CD14-positive monocyte (primary cell): ENCODE measurements around the gene FEZ2. TPM values are rescaled to one million over a fixed set of nuclear protein-coding genes. Genes with fewer than 3 reads are reported as not detected.

Experiments
- DNase-seq, 3 donors: peaks; one replicate each; pipeline ENCODE4 v3.0.0-alpha.2; 2011 to 2022
- H2AFZ ChIP-seq: 2 replicates; pipeline ENCODE4 v1.6.0; 2012; ENCODE audit warnings: mild to moderate bottlenecking, low read depth, low read length, inconsistent platforms; ENCODE audit not compliant: insufficient read depth, poor library complexity, severe bottlenecking
- H3K27ac ChIP-seq, 2 donors: 1 replicate in 1 of 2; 2 replicates in 1 of 2; pipeline ENCODE4 v1.5.1; 2012 to 2013; ENCODE audit warnings: low read length in 2 of 2, control low read depth in 1 of 2, inconsistent platforms in 1 of 2, low read depth in 1 of 2, mild to moderate bottlenecking in 1 of 2
- H3K27me3 ChIP-seq, 2 donors: one replicate each; pipeline versions ENCODE4 v1.6.0 to v1.6.1; 2011 to 2013; ENCODE audit warnings: low read length in 2 of 2; ENCODE audit not compliant: control insufficient read depth in 2 of 2, insufficient read depth in 2 of 2
- H3K36me3 ChIP-seq, 2 donors: replicated peaks in 1 of 2; 1 replicate in 1 of 2; 2 replicates in 1 of 2; pipeline versions ENCODE4 v1.5.1 to v1.6.1; 2012 to 2013; ENCODE audit warnings: low read length in 2 of 2, control low read depth in 1 of 2, inconsistent platforms in 1 of 2, mild to moderate bottlenecking in 1 of 2; ENCODE audit not compliant: insufficient read depth in 2 of 2, control insufficient read depth in 1 of 2
- H3K4me1 ChIP-seq, 2 donors: 1 replicate in 1 of 2; 2 replicates in 1 of 2; pipeline versions ENCODE4 v1.5.1 to v1.6.1; 2012 to 2013; ENCODE audit warnings: low read length in 2 of 2, control low read depth in 1 of 2, inconsistent platforms in 1 of 2, mild to moderate bottlenecking in 1 of 2, moderate library complexity in 1 of 2; ENCODE audit not compliant: insufficient read depth in 2 of 2, control insufficient read depth in 1 of 2
- H3K4me2 ChIP-seq: replicated peaks from 2 replicates; pipeline ENCODE3; 2012; ENCODE audit warnings: low read length, moderate library complexity, mild to moderate bottlenecking; ENCODE audit not compliant: poor library complexity, severe bottlenecking; ENCODE audit errors: extremely low read depth
- H3K4me3 ChIP-seq, 3 experiments: fragments of 200-600 bp in 1 of 3; sonication (generic) in 1 of 3; replicated peaks in 1 of 3; 1 replicate in 2 of 3; 2 replicates in 1 of 3; pipeline ENCODE4 v1.5.1; 2011 to 2013; ENCODE audit warnings: low read length in 3 of 3, mild to moderate bottlenecking in 3 of 3, control low read depth in 2 of 3, low read depth in 2 of 3, inconsistent platforms in 1 of 3, moderate library complexity in 1 of 3
- H3K79me2 ChIP-seq: 2 replicates; pipeline ENCODE4 v1.6.0; 2012; ENCODE audit warnings: mild to moderate bottlenecking, control low read depth, inconsistent platforms, low read length, moderate library complexity; ENCODE audit not compliant: insufficient read depth
- H3K9ac ChIP-seq: 2 replicates; pipeline ENCODE4 v1.6.0; 2017; ENCODE audit warnings: low read length, mild to moderate bottlenecking; ENCODE audit not compliant: insufficient read depth, poor library complexity, severe bottlenecking
- H3K9me3 ChIP-seq, 2 donors: replicated peaks in 1 of 2; 1 replicate in 1 of 2; 2 replicates in 1 of 2; pipeline versions ENCODE4 v1.5.1 to v1.6.1; 2012 to 2013; ENCODE audit warnings: low read length in 2 of 2, control low read depth in 1 of 2; ENCODE audit not compliant: control insufficient read depth in 1 of 2, insufficient read depth in 1 of 2
- H4K20me1 ChIP-seq: 2 replicates; pipeline ENCODE4 v1.6.0; 2012; ENCODE audit warnings: mild to moderate bottlenecking, low read length, control low read depth, moderate library complexity; ENCODE audit not compliant: insufficient read depth
- H3K27ac Mint-ChIP-seq, 7 donors: one replicate each; pipeline ENCODE4 v1.8.0; 2020; ENCODE audit warnings: mild to moderate bottlenecking in 7 of 7, mixed read lengths in 7 of 7, moderate library complexity in 6 of 7, inconsistent platforms in 2 of 7
- H3K27me3 Mint-ChIP-seq, 3 donors: one replicate each; pipeline ENCODE4 v1.8.0; 2021 to 2022; ENCODE audit warnings: low read depth in 3 of 3, mild to moderate bottlenecking in 3 of 3, mixed read lengths in 3 of 3, moderate library complexity in 3 of 3, inconsistent platforms in 1 of 3
- H3K36me3 Mint-ChIP-seq, 2 donors: one replicate each; pipeline ENCODE4 v1.8.0; 2020; ENCODE audit warnings: mixed read lengths in 2 of 2, inconsistent platforms in 1 of 2, mild to moderate bottlenecking in 1 of 2
- H3K4me1 Mint-ChIP-seq: one replicate; pipeline ENCODE4 v1.8.0; 2020; ENCODE audit warnings: mild to moderate bottlenecking, mixed read lengths
- H3K4me3 Mint-ChIP-seq, 2 donors: one replicate each; pipeline ENCODE4 v1.8.0; 2020; ENCODE audit warnings: mild to moderate bottlenecking in 2 of 2, mixed read lengths in 2 of 2, moderate library complexity in 1 of 2
- H3K9me3 Mint-ChIP-seq, 7 donors: one replicate each; pipeline ENCODE4 v1.8.0; 2020 to 2022; ENCODE audit warnings: mixed read lengths in 7 of 7, mild to moderate bottlenecking in 6 of 7, moderate library complexity in 6 of 7, inconsistent platforms in 2 of 7
- CTCF ChIP-seq: fragments of 200-600 bp; IDR thresholded peaks from one replicate; pipeline ENCODE4 v1.8.0; 2022; ENCODE audit warnings: antibody characterized with exemption, mild to moderate bottlenecking
- WGBS: methylation state at CpG from one replicate; pipeline ENCODE4 v1.1.5; 2013; ENCODE audit warnings: missing lambda C conversion rate; ENCODE audit not compliant: insufficient coverage; 5-methylcytosine and 5-hydroxymethylcytosine counted together
- intact Hi-C, 2 donors: fragments of 100-400 bp; cut with micrococcal nuclease; formaldehyde crosslinking; loops; one replicate each; pipeline versions ENCODE4 v1.15.0 to v1.15.1; 2023
- polyA plus RNA-seq, 3 donors: library from polyadenylated mRNA; depleted of rRNA in 1 of 3; unstranded in 2 of 3; stranded (reverse) in 1 of 3; fragments of 300-500 nt in 2 of 3; fragments of >200 nt in 1 of 3; fragmentation: Illumina TruSeq in 2 of 3; gene quantifications; 1 replicate in 2 of 3; 2 replicates in 1 of 3; pipeline ENCODE4 v1.2.3, GENCODE V29; 2012 to 2021

FEZ2 gene
- polyA plus RNA-seq, 3 donors, result 6.9 to 15.6 (median 8.7) TPM

GRCh38 chr2:36512705-36513104, 85.3 kb downstream of the FEZ2 start:
- no peak overlapping the region for H3K27ac ChIP-seq
- H3K9ac ChIP-seq, result no peak overlapping the region
- no peaks in the 10 kb centered on the region for H3K9me3 Mint-ChIP-seq
- H3K4me3 Mint-ChIP-seq, result no peak overlapping the region
- 92% methylated on average over 2 of the region's 3 CpGs for WGBS
- no peak overlapping the region for H3K4me2 ChIP-seq
- TF ChIP-seq CTCF, result no peak
- H3K4me1 Mint-ChIP-seq, result no peaks in the 10 kb centered on the region
- intact Hi-C loops, result no loop called here
- H3K9me3 ChIP-seq, result no peaks in the 10 kb centered on the region
- H3K27me3 ChIP-seq, result no peaks in the 10 kb centered on the region
- H3K4me1 ChIP-seq, result no peaks in the 10 kb centered on the region
- no peaks in the 10 kb centered on the region for H3K36me3 ChIP-seq
- H3K4me3 ChIP-seq, result no peak overlapping the region
- DNase-seq, result no peak
- H3K79me2 ChIP-seq, result no peaks in the 10 kb centered on the region
- peaks cover 0 to 2% (median 0%) of the 10 kb centered on the region in 3 donors for H3K27me3 Mint-ChIP-seq
- H4K20me1 ChIP-seq, result no peaks in the 10 kb centered on the region
- no peak overlapping the region for H2AFZ ChIP-seq
- no peak overlapping the region for H3K27ac Mint-ChIP-seq
- no peaks in the 10 kb centered on the region for H3K36me3 Mint-ChIP-seq

GRCh38 chr2:36511858-36512603, 85.9 kb downstream of the FEZ2 start:
- Histone ChIP-seq H3K36me3 (no peaks in the 10 kb centered on the region), H3K27ac (no peak overlapping the region), H3K9me3 (no peaks in the 10 kb centered on the region), H3K4me1 (no peaks in the 10 kb centered on the region), H4K20me1 (no peaks in the 10 kb centered on the region), H2AFZ (no peak overlapping the region), H3K27me3 (no peaks in the 10 kb centered on the region), H3K4me3 (no peak overlapping the region), H3K79me2 (no peaks in the 10 kb centered on the region), H3K4me2 (no peak overlapping the region), H3K9ac (no peak overlapping the region)
- no peak for DNase-seq
- no peaks in the 10 kb centered on the region for H3K9me3 Mint-ChIP-seq
- H3K4me3 Mint-ChIP-seq, result no peak overlapping the region
- TF ChIP-seq CTCF, result no peak
- WGBS, result 96% methylated on average over 4 of the region's 9 CpGs
- intact Hi-C loops, result no loop called here
- no peaks in the 10 kb centered on the region for H3K36me3 Mint-ChIP-seq
- no peaks in the 10 kb centered on the region for H3K4me1 Mint-ChIP-seq
- H3K27me3 Mint-ChIP-seq, result peaks cover 0 to 2% (median 0%) of the 10 kb centered on the region in 3 donors
- H3K27ac Mint-ChIP-seq, result no peak overlapping the region
